IPS DF 19.7 (cell line): Measurements from ENCODE around the gene KCNK5.

Experiments used
- DNase-seq: peaks from one replicate; pipeline ENCODE4 v3.0.0-alpha.2; 2013; ENCODE audit warnings: low read depth, low spot score

The KCNK5 gene, protein sequence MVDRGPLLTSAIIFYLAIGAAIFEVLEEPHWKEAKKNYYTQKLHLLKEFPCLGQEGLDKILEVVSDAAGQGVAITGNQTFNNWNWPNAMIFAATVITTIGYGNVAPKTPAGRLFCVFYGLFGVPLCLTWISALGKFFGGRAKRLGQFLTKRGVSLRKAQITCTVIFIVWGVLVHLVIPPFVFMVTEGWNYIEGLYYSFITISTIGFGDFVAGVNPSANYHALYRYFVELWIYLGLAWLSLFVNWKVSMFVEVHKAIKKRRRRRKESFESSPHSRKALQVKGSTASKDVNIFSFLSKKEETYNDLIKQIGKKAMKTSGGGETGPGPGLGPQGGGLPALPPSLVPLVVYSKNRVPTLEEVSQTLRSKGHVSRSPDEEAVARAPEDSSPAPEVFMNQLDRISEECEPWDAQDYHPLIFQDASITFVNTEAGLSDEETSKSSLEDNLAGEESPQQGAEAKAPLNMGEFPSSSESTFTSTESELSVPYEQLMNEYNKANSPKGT

DNA sequence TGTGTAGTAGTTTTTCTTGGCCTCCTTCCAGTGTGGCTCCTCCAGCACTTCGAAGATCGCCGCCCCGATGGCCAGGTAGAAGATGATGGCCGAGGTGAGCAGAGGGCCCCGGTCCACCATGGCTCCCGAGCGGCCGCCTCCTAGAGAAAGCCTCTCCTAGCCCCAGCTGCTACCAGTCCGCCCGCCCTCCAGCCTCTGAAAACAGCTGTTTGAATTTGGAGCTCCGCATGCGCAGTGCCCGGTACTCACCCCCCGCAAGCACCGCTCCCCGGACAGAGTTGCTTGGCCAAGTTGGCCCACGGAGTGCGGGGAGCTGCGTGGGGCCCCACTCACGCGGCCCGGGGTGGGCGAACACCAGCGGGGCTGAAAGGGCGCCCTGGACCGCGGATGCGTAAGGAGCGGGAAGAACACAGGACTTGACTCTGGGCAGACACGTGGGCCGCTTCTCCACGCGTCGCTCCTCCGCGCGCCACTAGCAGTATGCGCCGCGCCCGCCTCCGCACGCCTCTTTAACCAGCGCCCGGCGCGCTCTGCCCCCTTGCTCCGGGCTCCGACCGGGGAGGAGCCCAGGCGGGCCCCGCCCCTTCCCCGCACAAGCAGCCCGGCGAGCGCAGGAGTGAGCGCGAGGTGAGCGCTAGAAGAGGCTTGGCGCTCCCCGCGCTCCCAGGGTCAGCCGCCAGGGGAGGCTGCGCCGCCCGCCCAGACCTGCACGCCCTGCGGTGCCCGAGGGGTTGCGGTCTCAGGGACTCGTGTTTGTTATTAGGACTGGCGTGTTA is at the start of gene KCNK5:
TSS of gene KCNK5 (minus strand) at position 484 of the 776 bp plus-strand sequence. CDS start at position 120, 364 bp downstream.
- no peak for DNase-seq

DNA sequence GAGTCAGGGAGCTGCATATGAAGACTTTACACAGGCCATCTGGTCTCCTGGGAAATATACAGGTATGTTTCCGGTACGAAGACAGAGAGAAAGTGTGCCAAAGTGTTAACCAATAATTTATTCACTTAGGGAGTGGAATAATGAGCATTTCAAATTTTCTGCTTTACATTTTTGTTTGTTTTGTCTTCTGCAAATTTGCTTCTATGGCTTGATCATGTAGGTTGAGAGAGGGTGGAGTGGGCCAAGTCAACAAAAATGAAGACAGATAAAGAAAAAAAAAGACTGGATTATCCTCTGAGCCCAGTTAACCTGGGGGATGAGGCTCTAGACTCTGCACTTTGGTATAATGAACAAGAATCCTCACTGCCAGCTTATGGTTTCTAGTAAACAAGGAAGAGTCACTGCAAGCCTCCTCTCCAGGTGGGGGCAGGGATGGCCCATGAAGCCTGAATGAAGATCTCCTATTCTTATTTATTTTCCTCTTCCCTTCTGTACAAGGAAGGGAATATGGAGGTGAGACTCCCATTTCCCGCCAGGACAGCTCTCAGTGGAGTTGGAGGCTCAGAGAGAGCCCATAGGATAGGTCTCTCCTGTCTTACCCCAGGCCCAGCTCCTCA is 47.2 kb upstream of the KCNK5 start:
- DNase-seq = no peak

DNA sequence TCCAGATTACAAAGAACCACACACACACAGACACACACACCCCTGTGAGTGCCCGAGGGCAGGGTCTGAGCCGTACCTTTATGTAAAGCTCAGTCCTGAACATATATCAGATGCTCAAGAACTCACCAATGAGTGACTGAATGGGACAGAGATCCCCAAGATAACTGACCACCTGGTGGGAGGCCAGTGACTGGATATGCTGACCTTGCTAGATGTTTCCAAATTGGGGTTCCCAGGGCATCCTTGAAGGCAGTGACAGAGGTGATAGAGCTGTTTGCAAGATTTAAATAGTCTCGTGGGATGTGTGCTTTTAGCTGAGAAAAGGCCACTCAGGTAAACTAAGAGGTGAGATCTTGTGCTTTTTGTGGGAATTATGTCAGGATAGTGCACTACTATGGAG is 45.6 kb upstream of the KCNK5 start:
- no peak for DNase-seq

DNA sequence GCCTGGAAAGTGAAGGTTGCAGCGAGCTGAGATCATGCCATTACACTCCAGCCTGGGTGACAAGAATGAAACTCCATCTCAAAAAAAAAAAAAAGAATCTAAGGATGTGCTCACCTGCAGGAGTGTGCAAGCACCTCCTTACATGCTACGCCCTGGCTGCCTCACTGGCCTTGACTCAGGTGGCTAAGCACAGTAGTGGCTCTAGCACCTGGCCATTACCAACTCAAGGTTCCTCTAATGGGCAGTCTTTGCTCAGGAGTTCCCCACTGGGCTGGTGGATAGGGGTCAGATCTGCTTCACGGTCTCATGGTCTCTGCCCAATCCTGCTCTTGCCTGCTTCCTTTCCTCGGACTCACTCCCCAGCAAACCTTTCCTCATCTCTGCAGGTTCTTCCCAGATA is 45.2 kb upstream of the KCNK5 start:
- no peak for DNase-seq

DNA sequence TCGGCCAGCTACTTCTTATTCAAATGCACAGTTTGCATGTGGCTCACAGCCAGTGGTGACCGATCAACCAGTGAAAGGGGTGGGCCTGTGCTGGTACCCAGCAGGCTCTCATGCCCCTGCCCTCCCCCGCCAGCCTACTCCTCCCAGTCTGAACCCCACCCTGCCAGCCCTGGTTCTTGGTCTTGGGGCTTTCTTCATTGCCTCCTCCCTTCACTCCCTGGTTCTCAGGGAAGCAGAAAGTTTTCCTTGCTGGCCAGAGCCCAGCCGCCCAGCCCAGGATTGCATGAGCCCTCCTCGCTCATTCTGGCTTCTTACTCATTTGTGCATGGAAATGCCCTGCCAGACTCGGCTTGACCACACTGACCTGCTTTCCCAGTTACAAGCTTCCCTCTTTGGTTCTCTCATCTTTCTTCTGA is 44.1 kb upstream of the KCNK5 start:
- no peak for DNase-seq

DNA sequence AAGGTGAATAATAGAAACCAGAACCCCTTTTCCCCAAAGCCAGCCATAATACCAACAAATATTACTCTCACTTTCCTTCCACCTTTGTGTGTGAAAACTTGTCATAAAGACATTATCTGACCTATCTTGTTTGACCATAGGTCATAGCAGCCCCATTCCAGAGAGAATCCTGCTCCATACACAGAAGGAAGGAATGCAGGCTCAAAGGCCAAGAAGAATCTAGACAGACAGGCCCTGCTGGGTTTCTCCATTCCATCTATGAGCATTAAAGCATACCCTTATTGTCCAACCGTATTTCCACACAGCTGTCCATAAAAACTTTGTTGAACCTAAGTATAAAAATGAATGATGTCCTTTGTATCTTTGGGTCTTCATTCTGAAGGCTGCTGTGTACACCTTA is 40.7 kb upstream of the KCNK5 start:
- no peak for DNase-seq

DNA sequence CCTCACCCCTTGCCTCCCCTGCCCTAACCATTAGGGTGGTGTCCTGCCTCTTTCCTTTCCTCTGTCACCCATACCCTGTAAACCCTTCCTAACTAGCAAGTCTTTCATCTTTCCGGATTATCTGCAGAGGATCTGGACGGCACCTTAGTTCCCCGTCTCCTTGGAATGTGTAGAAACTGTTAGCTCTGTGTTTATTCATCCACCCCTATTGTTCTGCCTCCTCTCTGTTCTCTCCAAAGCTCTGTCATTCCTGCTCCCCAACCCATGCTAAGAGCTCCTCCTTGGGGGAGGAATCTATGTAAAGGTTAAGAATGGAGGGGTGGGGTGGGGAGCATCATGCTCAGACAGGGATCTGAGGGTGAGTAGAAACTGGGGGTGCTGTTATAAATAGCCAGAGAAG is 39.4 kb upstream of the KCNK5 start:
- DNase-seq = no peak

DNA sequence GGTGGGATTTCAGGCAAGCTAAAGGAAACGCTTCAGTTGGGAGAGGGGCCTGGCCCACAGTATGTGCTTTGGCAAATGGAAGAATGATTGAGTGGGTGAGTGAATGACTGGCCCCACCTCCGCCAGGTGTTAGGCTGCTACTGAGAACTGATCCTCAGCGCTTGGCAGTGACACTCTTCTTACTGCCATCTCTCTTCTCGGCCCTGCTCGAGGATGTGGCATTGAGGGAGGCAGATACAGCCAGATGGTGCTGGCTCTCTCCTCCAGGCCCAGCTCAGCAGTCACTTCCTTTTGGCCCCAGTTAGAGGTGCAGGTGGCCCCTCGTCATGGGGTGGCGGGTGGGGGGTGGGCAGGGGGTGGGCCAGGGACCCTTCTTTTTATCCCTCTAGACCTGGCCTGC is 38.9 kb upstream of the KCNK5 start:
- DNase-seq = no peak

DNA sequence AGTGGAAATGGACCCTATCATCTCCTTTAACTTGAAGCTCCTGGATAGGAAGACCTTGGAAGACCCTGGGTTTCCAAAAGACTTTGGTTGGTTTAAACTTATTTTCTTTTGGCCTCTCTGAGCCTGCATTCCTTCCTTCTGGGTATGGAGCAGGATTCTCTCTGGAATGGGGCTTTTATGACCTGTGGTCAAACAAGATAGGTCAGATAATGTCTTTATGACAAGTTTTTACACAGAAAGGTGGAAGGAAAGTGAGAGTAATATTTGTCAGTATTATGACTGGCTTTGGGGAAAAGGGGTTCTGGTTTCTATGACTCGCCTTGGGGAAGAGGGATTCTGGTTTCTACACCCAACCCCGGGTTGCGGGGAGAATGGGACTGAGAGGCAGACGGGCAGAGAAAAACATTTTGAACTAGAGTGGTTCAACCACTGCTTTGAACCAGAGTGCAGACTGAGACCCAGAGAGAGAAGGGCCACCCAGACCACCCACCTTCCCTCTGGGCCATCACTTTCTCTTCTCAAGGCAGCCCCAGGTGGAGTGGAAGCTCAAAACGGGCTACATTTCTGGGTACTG is 37.6 kb upstream of the KCNK5 start:
- no peak for DNase-seq

DNA sequence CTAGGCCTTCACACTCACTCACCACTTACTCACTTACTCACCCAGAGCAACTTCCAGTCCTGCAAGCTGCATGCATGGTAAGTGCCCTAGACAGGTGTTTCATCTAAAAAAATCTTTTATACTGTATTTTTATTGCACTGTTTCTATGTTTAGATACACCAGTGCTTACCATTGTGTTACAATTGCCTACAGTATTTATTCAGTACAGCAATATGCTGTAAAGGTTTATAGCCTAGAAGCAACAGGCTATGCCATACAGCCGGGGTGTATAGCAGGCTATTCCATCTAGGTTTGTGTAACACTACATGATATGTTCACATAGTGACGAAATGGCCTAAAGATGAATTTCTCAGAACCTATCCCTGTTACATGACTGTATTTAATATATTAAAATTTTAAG is 37.1 kb upstream of the KCNK5 start:
- DNase-seq = no peak

DNA sequence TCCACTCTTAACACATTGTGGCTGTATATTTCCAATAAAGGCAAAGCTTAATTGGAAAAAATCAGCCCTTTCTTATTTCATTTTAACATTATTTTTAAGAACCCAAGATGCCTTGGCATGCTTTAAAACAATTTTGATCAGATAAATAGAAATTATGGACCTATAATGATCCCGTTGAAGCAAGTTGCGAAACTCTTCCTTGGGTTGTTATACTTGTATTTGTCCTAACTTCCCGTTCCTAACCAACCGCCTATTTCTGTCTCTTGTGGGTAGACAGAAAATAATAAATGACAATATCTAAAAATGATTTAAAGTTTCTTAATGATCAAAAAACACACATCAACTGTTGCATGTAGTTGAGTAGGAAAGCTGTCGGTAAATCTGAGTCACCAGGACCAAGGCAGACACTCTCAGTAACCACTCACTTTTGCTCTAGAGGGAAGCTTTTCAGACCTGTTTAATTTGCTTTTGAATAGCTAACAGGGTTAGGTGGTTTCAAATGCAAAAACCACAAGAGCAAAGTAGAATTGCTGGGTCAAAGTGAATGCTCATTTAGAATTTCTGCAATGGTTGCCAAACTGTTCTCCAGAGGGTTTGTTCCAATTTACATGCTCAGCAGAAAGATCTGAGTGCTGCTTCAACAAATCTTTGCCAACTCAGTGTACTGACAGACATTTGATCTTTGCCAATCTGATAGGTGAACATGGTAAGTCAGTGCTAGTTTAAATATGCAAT is 34.2 kb upstream of the KCNK5 start:
- DNase-seq = peak; percentile 87

DNA sequence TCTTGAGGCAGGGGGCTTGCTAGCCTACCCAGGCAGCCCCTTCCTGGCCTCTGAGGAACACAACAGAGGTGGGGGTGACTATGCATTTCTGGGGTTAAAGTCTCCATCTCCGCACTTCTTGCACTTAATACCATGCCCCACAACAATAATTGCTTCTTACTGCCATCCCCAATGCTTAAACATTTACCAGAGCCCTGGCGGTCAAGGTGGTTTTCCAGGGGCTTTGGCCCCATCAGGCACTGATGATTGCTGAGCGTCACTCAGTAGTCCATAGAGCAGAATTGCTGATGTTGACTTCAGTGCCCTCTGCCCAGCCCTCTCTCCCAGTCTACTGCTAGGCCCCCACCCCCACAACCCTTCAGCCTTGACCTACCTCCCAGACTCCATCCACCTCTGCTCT is 32.5 kb upstream of the KCNK5 start:
- no peak for DNase-seq

DNA sequence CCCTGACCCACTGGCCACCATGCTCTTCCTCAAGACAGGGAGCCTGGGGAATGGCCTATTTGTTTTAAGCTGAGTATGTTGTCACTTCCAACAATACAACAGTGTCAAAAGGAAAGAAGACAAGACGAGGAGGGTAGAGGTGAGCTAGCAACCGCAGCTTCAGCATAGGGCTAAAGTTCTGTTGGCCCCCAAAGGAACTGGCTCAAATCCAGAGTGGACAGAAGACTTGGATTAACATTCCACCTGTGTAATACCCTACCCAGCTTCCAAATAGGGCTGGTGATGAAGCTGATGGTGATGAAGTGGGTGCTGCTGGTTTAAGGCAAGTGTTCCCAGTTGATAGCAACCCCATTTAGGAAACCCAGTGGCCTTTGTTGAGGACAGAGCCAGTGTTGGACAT is 31.7 kb upstream of the KCNK5 start:
- DNase-seq = no peak

DNA sequence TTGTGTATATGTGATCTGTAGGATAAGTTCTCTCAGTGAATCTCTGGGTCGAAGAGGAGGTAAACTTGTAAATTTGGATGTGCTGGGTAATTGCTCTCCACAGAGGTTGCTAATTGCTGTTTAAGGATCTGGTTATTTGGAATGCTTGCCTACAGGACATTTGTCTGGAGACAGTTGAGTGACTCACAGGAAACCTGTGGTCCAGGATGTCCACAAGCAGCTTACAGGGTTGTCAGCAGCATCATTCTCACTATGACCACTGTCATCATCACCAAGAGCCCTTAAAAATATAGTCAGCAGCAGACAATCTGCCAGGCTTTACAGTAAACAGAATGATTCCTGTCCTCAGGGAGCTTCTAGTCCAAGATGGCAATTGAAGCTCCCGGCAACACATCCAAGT is 31.2 kb upstream of the KCNK5 start:
- no peak for DNase-seq

DNA sequence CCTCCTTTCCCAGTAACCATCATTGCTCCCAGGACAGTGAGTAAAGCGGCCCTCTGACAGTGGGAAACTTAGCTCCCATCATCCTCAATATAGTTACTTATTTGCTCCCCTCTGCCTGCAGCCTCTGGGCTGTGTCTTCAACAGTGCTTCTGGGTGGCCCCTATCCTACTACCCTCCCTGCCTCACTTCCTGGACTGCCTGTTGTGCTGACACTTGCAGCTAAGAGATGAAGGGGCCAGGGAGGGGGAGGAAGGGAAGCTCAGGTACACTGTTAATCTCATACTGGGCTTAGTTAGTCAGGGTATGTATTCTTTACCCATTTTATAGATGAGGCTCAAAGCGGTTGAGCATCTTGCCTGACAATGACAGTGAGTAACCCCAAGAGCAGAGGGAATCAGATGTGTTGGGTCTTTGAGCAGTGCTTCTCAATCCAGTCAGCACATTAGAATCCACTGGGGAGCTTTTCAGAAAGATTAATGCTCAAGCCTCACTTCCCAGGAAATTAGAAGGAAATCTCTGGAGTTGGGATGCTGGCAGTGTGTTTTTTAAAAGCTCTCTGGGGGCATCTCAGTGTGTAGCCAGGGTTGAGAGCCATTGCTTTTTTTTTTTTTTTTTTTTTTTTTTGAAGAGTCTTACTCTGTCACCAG is 27.1 kb upstream of the KCNK5 start:
- peak; percentile 42 for DNase-seq

DNA sequence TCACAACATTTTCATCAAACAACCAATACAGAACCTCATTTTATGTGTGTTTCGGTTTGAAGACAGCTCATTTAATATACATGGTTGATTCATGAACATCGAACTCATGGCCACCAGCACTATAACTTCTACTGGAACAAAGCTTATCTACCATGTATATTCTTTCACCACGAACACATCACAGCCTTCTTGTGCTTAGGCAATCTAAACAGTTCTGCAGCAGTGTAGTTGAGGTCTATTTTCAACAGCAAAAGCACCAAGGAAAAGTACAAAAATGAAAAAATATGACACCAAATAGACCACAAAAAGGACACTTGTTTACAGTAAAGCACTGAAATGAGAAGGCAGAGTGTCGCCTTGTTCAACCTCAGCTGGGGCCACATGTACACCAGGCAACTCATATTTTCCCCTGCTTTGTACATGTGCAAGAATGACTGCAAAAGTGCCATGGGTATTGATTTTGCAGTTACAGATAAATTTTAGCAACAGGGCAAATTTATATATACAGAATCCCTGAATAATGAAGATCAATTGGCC is 25.8 kb upstream of the KCNK5 start:
- DNase-seq = no peak

DNA sequence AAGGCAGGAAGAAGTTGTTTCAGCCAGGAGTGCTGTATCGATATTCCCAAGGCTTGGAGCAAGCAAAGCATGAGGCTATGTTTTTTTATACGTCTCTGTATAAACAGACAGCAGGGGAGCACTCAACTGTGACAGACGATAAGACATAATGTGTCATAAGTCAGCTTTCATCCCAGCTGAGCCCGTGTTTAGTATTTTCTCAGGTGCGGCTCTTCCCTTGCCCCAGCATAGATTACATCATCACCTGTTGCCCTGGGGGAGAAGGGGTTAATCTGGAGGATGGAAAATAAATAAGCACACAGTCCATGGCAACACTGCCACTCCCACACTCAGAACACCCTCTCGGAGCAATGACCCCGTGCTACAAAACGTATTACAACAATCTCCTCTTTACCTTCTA is 22.1 kb upstream of the KCNK5 start:
- no peak for DNase-seq

DNA sequence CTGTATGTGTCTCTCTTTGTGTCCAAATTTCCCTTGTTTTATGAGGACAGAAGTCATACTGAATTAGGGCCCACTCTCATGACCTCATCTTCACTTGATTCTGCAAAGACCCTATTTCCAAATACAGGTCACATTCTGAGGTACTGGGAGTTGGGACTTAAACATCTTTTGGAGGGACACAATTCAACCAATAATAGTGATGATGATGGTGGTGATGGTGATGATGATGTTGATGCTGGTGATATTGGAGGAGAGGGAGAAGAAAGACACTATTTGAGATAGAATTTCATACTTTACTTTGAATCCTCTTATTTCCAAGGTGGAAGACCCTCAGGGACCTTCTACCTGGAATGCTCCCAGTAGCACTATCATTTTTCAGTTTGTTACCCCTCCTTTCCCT is 21.2 kb upstream of the KCNK5 start:
- no peak for DNase-seq

DNA sequence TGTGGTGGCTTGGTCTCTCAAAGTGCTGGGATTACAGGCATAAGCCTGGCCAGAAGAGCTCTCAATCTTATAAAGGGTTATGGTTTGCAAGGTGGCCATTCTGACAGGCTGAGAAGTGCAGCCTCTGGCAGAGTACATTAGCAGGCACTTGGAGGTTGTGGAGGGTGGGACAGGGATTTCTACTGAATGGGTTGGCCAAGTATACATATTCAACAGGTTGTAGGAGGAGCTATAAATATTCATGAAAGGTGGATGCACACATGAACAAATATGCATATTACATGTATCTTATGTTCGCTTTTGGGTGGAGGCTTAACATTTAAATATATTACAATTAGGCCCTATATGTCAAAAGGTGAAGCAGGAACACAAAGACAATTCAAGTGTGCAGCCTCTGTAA is 20.0 kb upstream of the KCNK5 start:
- no peak for DNase-seq

DNA sequence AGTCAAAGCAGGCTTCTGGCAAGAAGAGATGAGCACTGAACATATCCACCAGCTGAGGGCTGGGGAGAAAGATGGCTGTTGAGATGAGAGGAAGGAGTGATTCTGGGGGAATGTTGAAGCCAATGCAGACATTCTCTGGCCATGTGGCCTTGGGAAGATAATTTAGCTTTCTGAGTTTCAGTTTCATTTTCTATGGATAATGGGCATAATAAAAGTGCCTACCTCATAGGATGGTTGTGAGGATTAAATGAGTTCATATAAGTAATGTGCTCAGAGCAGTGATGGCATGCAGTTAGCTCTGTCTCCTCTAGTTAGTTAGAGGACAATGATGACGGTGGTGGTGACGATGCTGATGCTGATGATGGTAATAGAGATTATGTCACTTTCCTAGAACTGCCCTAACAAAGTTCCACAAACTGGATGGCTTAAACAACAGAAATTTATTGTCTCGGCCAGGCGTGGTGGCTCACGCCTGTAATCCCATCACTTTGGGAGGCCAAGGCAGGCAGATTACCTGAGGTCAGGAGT is 18.5 kb upstream of the KCNK5 start:
- no peak for DNase-seq
